ENCODE results near the gene MGMT.
A peak's percentile ranks its signal among the peaks of the same experiment; 100 is the strongest.

The MGMT gene

DNA sequence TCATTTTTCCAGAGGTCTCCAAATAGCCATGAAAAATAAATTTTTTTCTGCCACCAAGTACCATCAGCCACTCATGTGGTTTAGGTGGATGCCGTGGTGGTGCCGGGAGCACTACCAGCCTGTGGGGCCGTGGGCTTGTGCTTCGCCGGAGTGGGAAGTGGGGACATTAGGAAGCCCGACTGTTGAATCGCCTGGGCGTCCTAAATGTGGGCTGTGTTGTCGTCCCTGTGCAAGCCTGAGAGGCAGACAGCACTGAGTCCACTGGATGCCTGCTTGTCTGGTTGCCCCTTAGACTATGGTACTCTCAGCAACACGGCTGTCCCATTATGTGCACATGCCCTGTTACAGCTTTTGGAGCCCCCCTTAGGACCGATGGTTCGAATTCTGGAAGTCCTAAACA lies 59.9 kb downstream of the MGMT start:
- H3K27ac ChIP-seq = no peak overlapping the region
- no peak for DNase-seq (ENCODE audit: low spot score)
- TF ChIP-seq, protein P1, sequence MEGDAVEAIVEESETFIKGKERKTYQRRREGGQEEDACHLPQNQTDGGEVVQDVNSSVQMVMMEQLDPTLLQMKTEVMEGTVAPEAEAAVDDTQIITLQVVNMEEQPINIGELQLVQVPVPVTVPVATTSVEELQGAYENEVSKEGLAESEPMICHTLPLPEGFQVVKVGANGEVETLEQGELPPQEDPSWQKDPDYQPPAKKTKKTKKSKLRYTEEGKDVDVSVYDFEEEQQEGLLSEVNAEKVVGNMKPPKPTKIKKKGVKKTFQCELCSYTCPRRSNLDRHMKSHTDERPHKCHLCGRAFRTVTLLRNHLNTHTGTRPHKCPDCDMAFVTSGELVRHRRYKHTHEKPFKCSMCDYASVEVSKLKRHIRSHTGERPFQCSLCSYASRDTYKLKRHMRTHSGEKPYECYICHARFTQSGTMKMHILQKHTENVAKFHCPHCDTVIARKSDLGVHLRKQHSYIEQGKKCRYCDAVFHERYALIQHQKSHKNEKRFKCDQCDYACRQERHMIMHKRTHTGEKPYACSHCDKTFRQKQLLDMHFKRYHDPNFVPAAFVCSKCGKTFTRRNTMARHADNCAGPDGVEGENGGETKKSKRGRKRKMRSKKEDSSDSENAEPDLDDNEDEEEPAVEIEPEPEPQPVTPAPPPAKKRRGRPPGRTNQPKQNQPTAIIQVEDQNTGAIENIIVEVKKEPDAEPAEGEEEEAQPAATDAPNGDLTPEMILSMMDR (conservative IDR thresholded peaks at IDR 0.05; ENCODE audit: low read depth) = no peak
- POLR2A ChIA-PET (ENCODE audit: low non-redundant PET) = no interaction called here
- CTCF ChIA-PET = no interaction called here

DNA sequence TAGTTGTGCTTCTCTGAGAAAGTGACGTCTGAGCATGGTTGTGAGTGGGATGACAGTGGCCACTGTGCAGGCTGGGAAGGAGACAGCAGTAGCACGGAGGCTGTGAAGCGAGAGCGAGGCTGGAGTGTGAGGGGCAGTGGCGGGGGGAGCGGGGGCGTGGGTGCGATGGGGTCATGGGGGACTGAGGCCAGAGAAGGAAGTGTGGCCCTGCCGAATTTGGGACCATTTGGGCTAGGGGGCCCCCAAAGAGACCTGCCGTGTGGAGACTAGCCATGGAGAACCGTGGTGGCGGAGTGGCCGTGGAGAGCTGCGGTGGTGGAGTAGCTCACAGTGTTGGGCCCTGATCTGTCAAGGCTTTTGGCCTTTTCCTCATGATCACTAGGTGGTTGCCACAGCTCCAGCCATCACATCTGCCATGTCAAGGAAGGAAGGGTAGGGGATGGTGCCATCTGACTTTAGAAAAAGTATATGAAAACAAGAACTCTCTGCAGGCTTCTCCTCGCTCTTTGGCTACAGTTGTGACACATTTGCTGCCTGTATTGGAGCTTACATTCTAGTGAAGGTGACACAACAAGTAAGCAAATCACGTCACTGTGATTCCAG lies 61.4 kb downstream of the MGMT start:
- TF ChIP-seq, protein P1 (conservative IDR thresholded peaks at IDR 0.05; ENCODE audit: low read depth) = no peak
- ChIA-PET CTCF (no interaction called here), POLR2A (ENCODE audit: low non-redundant PET) (no interaction called here)
- no peak for DNase-seq (ENCODE audit: low spot score)
- H3K27ac ChIP-seq = no peak overlapping the region

DNA sequence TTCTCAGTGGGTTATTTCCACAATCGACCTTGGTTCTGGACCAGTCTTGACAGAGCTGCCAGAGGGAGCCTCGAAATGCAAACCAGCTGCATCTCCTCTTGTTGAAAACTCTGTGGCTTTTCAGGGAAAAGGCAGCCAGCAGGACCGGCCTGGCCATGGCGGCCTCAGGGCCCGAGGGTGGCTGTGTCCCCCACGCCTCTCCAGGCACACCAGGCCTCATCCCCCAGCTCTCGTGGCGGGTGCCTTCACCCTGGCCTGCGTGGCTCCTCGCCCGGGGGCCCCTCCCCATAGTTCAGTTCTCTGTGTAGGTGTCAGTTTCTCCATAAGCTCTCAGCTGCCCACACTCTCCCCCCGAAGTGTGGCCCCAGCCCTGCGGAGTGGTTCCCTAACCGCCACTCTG lies 63.5 kb downstream of the MGMT start:
- H3K27ac ChIP-seq = peak overlapping the region; percentile 79; the same call in 1 of the 2 replicates
- ChIA-PET CTCF (no interaction called here), POLR2A (ENCODE audit: low non-redundant PET) (no interaction called here)
- TF ChIP-seq, protein P1 (conservative IDR thresholded peaks at IDR 0.05; ENCODE audit: low read depth) = no peak
- no peak for DNase-seq (ENCODE audit: low spot score)

DNA sequence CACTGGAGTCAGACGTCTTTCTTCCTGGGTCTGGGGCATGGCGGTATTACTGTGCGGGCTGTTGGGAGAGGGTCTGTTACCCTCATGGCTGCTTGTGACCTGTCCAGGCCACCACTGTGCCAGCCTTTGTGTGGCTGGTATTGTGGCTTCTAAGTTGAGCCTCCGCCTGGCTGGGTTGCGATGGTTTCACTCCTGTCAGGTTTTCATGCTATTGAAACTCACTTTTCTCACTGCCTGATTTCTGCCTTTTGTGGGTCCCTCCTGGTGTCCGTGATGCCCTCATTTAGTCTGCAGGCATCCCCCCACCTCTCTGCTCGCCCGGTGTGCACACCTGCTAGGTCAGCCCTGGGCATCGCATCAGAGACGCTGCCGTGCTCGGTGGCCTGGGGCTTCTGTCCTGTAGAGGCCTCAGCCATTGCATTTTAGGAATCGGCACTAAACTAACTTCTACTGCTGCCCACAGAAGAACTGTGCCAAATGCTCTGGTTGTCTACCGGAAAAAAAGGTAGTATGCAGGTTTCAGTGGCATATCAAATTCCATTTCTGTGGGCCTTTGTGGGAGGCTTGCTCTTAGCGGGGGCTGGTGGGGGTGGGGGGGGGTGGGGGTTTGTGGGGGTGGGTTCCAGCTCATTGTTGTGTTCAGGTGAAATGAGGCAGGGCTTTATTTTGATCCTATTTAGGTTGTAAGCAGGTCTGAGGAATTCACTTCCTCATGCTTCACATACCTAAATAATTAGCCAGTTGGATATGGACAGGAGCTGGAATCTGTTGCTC lies 64.3 kb downstream of the MGMT start:
- DNase-seq (ENCODE audit: low spot score) = peak; percentile 88
- POLR2A ChIA-PET (ENCODE audit: low non-redundant PET) = no interaction called here
- peak overlapping the region; percentile 79 for H3K27ac ChIP-seq
- TF ChIP-seq, protein P1 (conservative IDR thresholded peaks at IDR 0.05; ENCODE audit: low read depth) = no peak
- CTCF ChIA-PET = no interaction called here

DNA sequence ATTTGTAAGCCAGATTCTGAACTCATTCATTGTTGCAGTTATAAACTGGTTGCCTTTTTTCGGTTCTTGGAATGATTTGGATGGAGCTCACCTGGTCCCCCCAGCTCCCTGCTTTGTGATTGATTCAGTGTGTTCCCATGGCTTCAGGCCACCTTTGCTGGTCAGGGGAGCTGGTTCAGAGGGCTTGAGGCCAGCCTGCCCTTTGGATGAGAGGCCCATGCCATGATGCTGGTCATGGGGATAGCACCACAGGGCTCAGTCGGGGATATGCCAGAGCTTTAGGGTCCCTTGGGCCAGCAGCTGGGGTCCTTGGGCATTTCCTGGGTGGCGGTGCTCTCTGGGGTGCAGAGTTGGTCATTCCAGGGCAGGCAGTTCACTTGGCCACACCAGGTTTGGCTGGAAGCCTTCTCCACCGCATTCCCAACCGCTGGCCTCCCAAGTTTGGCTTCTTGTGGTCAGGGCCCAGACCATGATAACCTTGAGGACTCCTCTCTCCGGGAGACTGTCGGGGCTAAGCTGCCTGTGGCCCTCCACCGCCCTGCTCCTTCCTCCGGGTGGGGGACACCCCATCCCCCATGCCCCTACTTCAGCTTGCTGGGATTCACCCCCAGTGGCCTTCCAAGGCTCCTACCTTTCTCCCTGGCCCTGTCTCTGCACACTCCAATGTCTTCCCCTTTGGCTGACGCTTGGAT lies 65.1 kb downstream of the MGMT start:
- peak overlapping the region; percentile 79 for H3K27ac ChIP-seq
- DNase-seq (ENCODE audit: low spot score) = no peak
- CTCF ChIA-PET = no interaction called here
- POLR2A ChIA-PET (ENCODE audit: low non-redundant PET) = no interaction called here
- TF ChIP-seq, protein P1 (conservative IDR thresholded peaks at IDR 0.05; ENCODE audit: low read depth) = no peak

DNA sequence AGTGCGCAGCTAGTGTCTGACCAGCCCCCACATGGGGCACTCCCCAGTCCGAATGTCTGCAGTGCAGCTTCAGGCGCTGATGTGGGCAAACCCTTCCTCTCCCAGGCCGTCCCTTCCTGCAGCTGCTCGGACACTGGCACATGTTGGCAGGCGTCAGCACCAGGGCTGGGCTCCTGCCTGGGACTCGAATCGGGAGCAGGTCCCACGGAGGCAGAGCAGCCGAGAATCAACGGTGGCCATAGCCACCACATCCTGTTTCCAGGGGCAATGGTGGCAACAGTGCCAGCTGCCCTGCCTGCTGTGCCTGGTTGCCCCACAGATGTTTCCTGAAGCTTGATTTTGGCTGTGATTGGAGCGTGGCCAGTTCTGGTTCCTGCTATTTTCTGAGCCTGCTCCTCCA lies 65.8 kb downstream of the MGMT start:
- CTCF ChIA-PET = no interaction called here
- POLR2A ChIA-PET (ENCODE audit: low non-redundant PET) = no interaction called here
- DNase-seq (ENCODE audit: low spot score) = no peak
- TF ChIP-seq, protein P1 (conservative IDR thresholded peaks at IDR 0.05; ENCODE audit: low read depth) = no peak
- H3K27ac ChIP-seq = peak overlapping the region; percentile 79
